Heart left ventricle (tissue), 16 donors: ENCODE results near the gene NDOR1. TPM values are rescaled to one million over a fixed set of nuclear protein-coding genes. Genes with fewer than 3 reads are reported as not detected.

Experiments
- ATAC-seq, 4 donors: fragments of 200-7000 bp; cut with Tn5 transposase; one replicate each; pipeline ENCODE4 v1.9.1; 2020 to 2022; ENCODE audit warnings: moderate library complexity in 4 of 4, mild to moderate bottlenecking in 3 of 4, moderate number of reproducible peaks in 1 of 4
- DNase-seq, 5 donors: peaks; one replicate each; pipeline ENCODE4 v3.0.0-alpha.2; 2020
- H3K27ac ChIP-seq, 12 donors: fragments of 200-600 bp; sonication (generic) in 4 of 12; one replicate each; pipeline versions ENCODE4 v1.5.0 to v1.8.0; 2016 to 2022; ENCODE audit warnings: mild to moderate bottlenecking in 2 of 12
- H3K27me3 ChIP-seq, 9 donors: fragments of 200-600 bp; sonication (generic) in 2 of 9; one replicate each; pipeline versions ENCODE4 v1.5.1 to v1.8.0; 2016 to 2022; ENCODE audit warnings: mild to moderate bottlenecking in 3 of 9
- H3K36me3 ChIP-seq, 9 donors: fragments of 200-600 bp; sonication (generic) in 2 of 9; one replicate each; pipeline versions ENCODE4 v1.5.0 to v1.8.0; 2018 to 2022; ENCODE audit warnings: mild to moderate bottlenecking in 2 of 9
- H3K4me1 ChIP-seq, 12 donors: fragments of 200-600 bp; sonication (generic) in 4 of 12; one replicate each; pipeline versions ENCODE4 v1.5.0 to v1.8.0; 2016 to 2022; ENCODE audit warnings: mild to moderate bottlenecking in 3 of 12
- H3K4me3 ChIP-seq, 12 donors: fragments of 200-600 bp; sonication (generic) in 4 of 12; one replicate each; pipeline versions ENCODE4 v1.5.0 to v1.8.0; 2017 to 2022; ENCODE audit warnings: mild to moderate bottlenecking in 9 of 12, moderate library complexity in 4 of 12
- H3K9me3 ChIP-seq, 12 donors: fragments of 200-600 bp; sonication (generic) in 4 of 12; one replicate each; pipeline versions ENCODE4 v1.5.0 to v1.8.0; 2016 to 2022; ENCODE audit warnings: mild to moderate bottlenecking in 1 of 12
- POLR2A ChIP-seq, 2 donors: fragments of 450-650 bp; IDR thresholded peaks; one replicate each; pipeline ENCODE4 v1.6.1; 2017; ENCODE audit warnings: antibody characterized with exemption in 2 of 2, mild to moderate bottlenecking in 2 of 2, moderate library complexity in 2 of 2
- WGBS, 4 donors: extraction: QIAGEN DNeasy Blood & Tissue Kit in 2 of 4; methylation state at CpG; one replicate each; pipeline versions ENCODE4 v1.1.5 to v1.1.7; 2013 to 2018; 5-methylcytosine and 5-hydroxymethylcytosine counted together
- intact Hi-C, 10 donors: fragments of 100-400 bp; cut with DNase I; formaldehyde crosslinking; loops; one replicate each; pipeline versions ENCODE4 v1.11.1 to v1.14.2; 2022
- polyA plus RNA-seq, 2 donors: library from polyadenylated mRNA; stranded (reverse); fragments of 200-250 nt; gene quantifications; one replicate each; pipeline ENCODE4 v1.2.3, GENCODE V29; 2013
- total RNA-seq, 9 donors: library from RNA; depleted of rRNA in 2 of 9; stranded (reverse); fragments of >200 nt in 2 of 9; fragmentation: NEBNext Ultra II Directional in 3 of 9; extraction: Animal tissue kit (Norgen Biotek cat#: 25700) in 3 of 9; gene quantifications; one replicate each; pipeline versions ENCODE4 v1.1.0 to v1.2.4, GENCODE V29; 2016 to 2023
- TF ChIP-seq, protein P1 (sequence below), 12 donors: fragments of 200-600 bp; sonication (generic) in 4 of 12; IDR thresholded peaks; one replicate each; pipeline versions ENCODE4 v1.5.0 to v1.8.0; 2018 to 2022; ENCODE audit warnings: antibody characterized with exemption in 12 of 12, mild to moderate bottlenecking in 5 of 12
- donor health status: ischemic (EF 13 %, LVEDD 7.1; RV severe dilation, severe dysfunction).
- donor health status: healthy with polysubstance abuse.
- donor health status: DM: no; HTN: yes; CAD: no.
- donor health status: DM: no; HTN: no; CAD: no.
- donor health status: ischemic (EF 25% LVEDD 6.9; RV normal size, moderate dysfunction).
- donor health status: ischemic (EF 25% LVEDD 5.7; RV mildly dilated, moderate dysfunction).
- donor health status: healthy.
- donor health status: DM: yes; HTN: yes; CAD: no.
- donor health status: ischemic (EF 35%, LVEDD 5.7; RV mildly dilated, moderate dysfunction).
- donor health status: nonischemic (EF 11% LVEDD 7.7; RV severe dilation, severe dysfunction).
- donor health status: DM: yes; HTN: yes; CAD: no.
- donor health status: PGD.
- donor health status: ischemic (EF 29% LVEDD 5.4; RV normal size, mild dysfunction).
- donor health status: nonischemic (EF 23%, LVEDD 6.1; RV moderate dilation, normal function).

Gene NDOR1
- total and polyA plus RNA-seq, 11 donors = 4.5 to 9.6 (median 6.2) TPM

DNA sequence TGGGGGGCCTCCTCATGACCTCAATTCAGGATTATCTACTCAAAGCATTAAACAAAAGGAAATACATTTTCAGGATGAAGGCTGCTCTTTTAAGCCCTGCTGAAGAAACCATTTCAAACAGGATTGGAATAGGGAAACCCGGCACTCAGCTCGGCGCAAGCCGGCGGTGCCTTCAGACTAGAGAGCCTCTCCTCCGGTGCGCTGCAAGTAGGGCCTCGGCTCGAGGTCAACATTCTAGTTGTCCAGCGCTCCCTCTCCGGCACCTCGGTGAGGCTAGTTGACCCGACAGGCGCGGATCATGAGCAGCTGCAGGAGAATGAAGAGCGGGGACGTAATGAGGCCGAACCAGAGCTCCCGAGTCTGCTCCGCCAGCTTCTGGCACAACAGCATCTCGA lies 772 bp upstream of the NDOR1 start:
- intact Hi-C loops = loop anchor here in 2 of 10 donors (2.0 kb wide), 1 partner anchor 18 kb away; the partner anchor contains the start of gene RNF208 (in 2 of the 2)
- WGBS, 4 donors = 7 to 21% (median 9%) methylated on average over 14 to 21 of the region's 21 CpGs
- no peak for DNase-seq
- no peak for TF ChIP-seq POLR2A (IDR thresholded peaks at IDR 0.05)
- TF ChIP-seq, protein P1, sequence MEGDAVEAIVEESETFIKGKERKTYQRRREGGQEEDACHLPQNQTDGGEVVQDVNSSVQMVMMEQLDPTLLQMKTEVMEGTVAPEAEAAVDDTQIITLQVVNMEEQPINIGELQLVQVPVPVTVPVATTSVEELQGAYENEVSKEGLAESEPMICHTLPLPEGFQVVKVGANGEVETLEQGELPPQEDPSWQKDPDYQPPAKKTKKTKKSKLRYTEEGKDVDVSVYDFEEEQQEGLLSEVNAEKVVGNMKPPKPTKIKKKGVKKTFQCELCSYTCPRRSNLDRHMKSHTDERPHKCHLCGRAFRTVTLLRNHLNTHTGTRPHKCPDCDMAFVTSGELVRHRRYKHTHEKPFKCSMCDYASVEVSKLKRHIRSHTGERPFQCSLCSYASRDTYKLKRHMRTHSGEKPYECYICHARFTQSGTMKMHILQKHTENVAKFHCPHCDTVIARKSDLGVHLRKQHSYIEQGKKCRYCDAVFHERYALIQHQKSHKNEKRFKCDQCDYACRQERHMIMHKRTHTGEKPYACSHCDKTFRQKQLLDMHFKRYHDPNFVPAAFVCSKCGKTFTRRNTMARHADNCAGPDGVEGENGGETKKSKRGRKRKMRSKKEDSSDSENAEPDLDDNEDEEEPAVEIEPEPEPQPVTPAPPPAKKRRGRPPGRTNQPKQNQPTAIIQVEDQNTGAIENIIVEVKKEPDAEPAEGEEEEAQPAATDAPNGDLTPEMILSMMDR (IDR thresholded peaks at IDR 0.05) = no peak
- peaks cover 7 to 66% (median 52%) of the 10 kb centered on the region in 12 donors for H3K4me1 ChIP-seq
- peak overlapping the region in 10 of 12 donors; percentile 75 to 94 (median 87) for H3K27ac ChIP-seq
- peaks cover 0 to 17% (median 0%) of the 10 kb centered on the region in 9 donors for H3K36me3 ChIP-seq
- peak overlapping the region; percentile 73 to 100 (median 98) for H3K4me3 ChIP-seq
- no peak for ATAC-seq
- H3K27me3 ChIP-seq = no peaks in the 10 kb centered on the region
- H3K9me3 ChIP-seq = no peaks in the 10 kb centered on the region

DNA sequence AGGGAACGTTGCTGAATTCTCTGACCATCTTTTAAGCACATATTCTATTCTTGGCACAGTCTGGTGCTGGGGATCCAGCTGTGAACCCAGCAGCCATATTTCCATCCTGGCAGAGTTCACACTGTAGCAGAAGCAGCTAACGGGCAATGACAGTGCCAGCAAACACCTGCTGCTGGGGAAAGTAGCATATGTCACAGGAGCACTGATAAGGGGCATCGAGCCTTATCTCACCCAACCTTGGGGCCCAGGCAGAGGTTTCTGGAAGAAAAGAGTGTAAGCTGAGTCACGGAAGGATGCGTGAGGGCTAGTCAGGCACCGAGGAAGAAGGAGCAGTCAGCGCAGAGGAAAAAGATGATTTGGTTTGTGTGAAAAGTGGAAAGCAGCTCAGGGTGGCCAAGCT lies 1.1 kb downstream of the NDOR1 start:
- DNase-seq = no peak
- no peak for ATAC-seq
- H3K4me1 ChIP-seq = peaks cover 7 to 57% (median 44%) of the 10 kb centered on the region in 12 donors
- intact Hi-C loops = no loop called here
- H3K27ac ChIP-seq = no peak overlapping the region
- H3K36me3 ChIP-seq = peaks cover 0 to 24% (median 0%) of the 10 kb centered on the region in 9 donors
- peak overlapping the region in 9 of 12 donors; percentile 73 to 100 (median 98) for H3K4me3 ChIP-seq
- TF ChIP-seq, protein P1 (IDR thresholded peaks at IDR 0.05) = no peak
- TF ChIP-seq POLR2A (IDR thresholded peaks at IDR 0.05) = no peak
- WGBS, 4 donors = 66 to 69% (median 67%) methylated on average over 7 of the region's 7 CpGs
- no peaks in the 10 kb centered on the region for H3K27me3 ChIP-seq
- no peaks in the 10 kb centered on the region for H3K9me3 ChIP-seq

DNA sequence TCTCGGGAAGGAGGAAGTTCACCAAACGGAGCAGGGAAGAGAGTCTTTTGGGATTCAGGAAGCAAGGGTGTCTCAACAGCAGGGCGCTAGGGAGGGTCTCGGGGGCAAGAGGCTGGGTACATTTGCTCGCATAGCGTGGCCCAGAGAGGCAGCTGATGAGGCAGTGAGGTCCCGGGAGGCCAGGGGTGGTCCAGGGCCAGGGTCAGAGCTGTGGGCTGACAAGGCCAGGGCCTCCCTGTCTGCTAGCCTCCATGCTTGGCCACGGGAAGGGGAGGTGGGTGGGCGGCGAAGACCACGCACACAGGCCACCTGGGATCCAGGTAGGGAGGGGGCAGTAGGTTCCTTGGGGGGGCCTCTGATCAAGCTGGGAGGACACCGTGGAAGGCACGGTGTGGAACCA lies 6.0 kb downstream of the NDOR1 start:
- H3K9me3 ChIP-seq = no peaks in the 10 kb centered on the region
- intact Hi-C loops = no loop called here
- 76 to 85% (median 79%) methylated on average over 13 of the region's 13 CpGs for WGBS, 4 donors
- ATAC-seq (no peak), DNase-seq (no peak)
- peaks cover 0 to 32% (median 3%) of the 10 kb centered on the region in 9 donors for H3K36me3 ChIP-seq
- no peak overlapping the region for H3K4me3 ChIP-seq
- H3K27ac ChIP-seq = no peak overlapping the region
- no peaks in the 10 kb centered on the region for H3K27me3 ChIP-seq
- TF ChIP-seq, protein P1 (IDR thresholded peaks at IDR 0.05) = no peak
- no peak for TF ChIP-seq POLR2A (IDR thresholded peaks at IDR 0.05)
- peaks cover 0 to 11% (median 5%) of the 10 kb centered on the region in 12 donors for H3K4me1 ChIP-seq

DNA sequence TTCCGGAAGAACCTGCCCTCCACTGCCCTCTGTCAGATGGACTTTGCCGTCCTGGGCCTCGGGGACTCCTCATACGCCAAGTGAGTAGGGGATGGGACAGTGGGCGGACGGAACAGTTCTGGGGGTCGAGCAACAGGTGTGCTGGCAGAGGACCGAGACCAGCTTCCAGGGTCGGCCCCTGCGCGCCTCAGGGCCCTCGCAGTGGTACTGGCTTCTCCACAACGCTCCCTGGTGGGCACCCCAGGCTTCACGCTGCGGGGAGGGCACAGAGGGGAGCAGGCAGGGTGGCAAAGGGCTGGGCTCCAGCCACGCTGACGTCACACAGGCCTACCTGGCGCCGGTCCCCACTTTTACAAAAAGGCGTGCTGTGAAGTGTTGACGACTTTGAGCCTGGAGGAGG lies 7.0 kb downstream of the NDOR1 start:
- no peak overlapping the region for H3K4me3 ChIP-seq
- no peak overlapping the region for H3K27ac ChIP-seq
- H3K27me3 ChIP-seq = no peaks in the 10 kb centered on the region
- WGBS, 4 donors = 80 to 87% (median 81%) methylated on average over 16 to 21 of the region's 21 CpGs
- H3K4me1 ChIP-seq = peaks cover 0 to 10% (median 6%) of the 10 kb centered on the region in 12 donors
- no peak for TF ChIP-seq POLR2A (IDR thresholded peaks at IDR 0.05)
- TF ChIP-seq, protein P1 (IDR thresholded peaks at IDR 0.05) = no peak
- H3K36me3 ChIP-seq = peaks cover 0 to 32% (median 3%) of the 10 kb centered on the region in 9 donors
- DNase-seq (no peak), ATAC-seq (no peak)
- intact Hi-C loops = no loop called here
- no peaks in the 10 kb centered on the region for H3K9me3 ChIP-seq
